HG03060 (cell line): ENCODE results near the gene NUB1.
"Not testable (repeated sequence)": the region's sequence is repeated elsewhere in the genome, so short reads cannot be mapped to it uniquely, and the experiment has no call there.

Experiments
- ATAC-seq: cut with Tn5 transposase; IDR thresholded peaks from one replicate; pipeline ENCODE4 v1.9.1; 2021; ENCODE audit warnings: low read depth, moderate number of reproducible peaks; ENCODE audit not compliant: unreplicated experiment

The NUB1 gene

GRCh38 chr7:151341357-151342101 is at the start of gene NUB1:
Gene NUB1 (plus strand): TSS chr7:151341812. CDS start chr7:151345350, 3,538 bp downstream.
- no peak for ATAC-seq

GRCh38 chr7:151292850-151293249 is 48.8 kb upstream of the NUB1 start:
- ATAC-seq = no peak

- ATAC-seq = no peak
Observed at GRCh38 chr7:151296202-151296992, 45.2 kb upstream of the NUB1 start.

GRCh38 chr7:151298765-151299164 is 42.8 kb upstream of the NUB1 start:
- no peak for ATAC-seq

- no peak for ATAC-seq
Observed at GRCh38 chr7:151299530-151299929, 42.1 kb upstream of the NUB1 start.

- ATAC-seq = no peak
Observed at GRCh38 chr7:151299940-151300645, 41.5 kb upstream of the NUB1 start.

- no peak for ATAC-seq
Observed at GRCh38 chr7:151301471-151302462, 39.8 kb upstream of the NUB1 start.

GRCh38 chr7:151304251-151304650 is 37.4 kb upstream of the NUB1 start:
- not testable (repeated sequence) for ATAC-seq

- ATAC-seq = no peak
Observed at GRCh38 chr7:151304856-151305255, 36.8 kb upstream of the NUB1 start.

- no peak for ATAC-seq
Observed at GRCh38 chr7:151306374-151306773, 35.2 kb upstream of the NUB1 start.

- no peak for ATAC-seq
Observed at GRCh38 chr7:151306860-151307259, 34.8 kb upstream of the NUB1 start.

- no peak for ATAC-seq
Observed at GRCh38 chr7:151307536-151307935, 34.1 kb upstream of the NUB1 start.

- ATAC-seq = no peak
Observed at GRCh38 chr7:151308256-151308655, 33.4 kb upstream of the NUB1 start.

- no peak for ATAC-seq
Observed at GRCh38 chr7:151308791-151309190, 32.8 kb upstream of the NUB1 start.

GRCh38 chr7:151309311-151309710 is 32.3 kb upstream of the NUB1 start:
- ATAC-seq = no peak

- ATAC-seq = no peak
Observed at GRCh38 chr7:151310578-151310977, 31.0 kb upstream of the NUB1 start.

- ATAC-seq = no peak
Observed at GRCh38 chr7:151311294-151311864, 30.2 kb upstream of the NUB1 start.

- ATAC-seq = no peak
Observed at GRCh38 chr7:151312356-151312755, 29.3 kb upstream of the NUB1 start.
